ENCODE measurements around the gene NFYB.

- TF ChIP-seq, protein P1, sequence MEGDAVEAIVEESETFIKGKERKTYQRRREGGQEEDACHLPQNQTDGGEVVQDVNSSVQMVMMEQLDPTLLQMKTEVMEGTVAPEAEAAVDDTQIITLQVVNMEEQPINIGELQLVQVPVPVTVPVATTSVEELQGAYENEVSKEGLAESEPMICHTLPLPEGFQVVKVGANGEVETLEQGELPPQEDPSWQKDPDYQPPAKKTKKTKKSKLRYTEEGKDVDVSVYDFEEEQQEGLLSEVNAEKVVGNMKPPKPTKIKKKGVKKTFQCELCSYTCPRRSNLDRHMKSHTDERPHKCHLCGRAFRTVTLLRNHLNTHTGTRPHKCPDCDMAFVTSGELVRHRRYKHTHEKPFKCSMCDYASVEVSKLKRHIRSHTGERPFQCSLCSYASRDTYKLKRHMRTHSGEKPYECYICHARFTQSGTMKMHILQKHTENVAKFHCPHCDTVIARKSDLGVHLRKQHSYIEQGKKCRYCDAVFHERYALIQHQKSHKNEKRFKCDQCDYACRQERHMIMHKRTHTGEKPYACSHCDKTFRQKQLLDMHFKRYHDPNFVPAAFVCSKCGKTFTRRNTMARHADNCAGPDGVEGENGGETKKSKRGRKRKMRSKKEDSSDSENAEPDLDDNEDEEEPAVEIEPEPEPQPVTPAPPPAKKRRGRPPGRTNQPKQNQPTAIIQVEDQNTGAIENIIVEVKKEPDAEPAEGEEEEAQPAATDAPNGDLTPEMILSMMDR (IDR thresholded peaks at IDR 0.05): no peak
- no peak for TF ChIP-seq POLR2A (IDR thresholded peaks at IDR 0.05)
These were observed 5.0 kb upstream of the NFYB start for GRCh38 chr12:104143002-104143401.
